Lower leg skin (tissue), 4 donors: Measurements from ENCODE around the gene CCN5. TPM values are rescaled to one million over a fixed set of nuclear protein-coding genes. Genes with fewer than 3 reads are reported as not detected.

Experiments
- DNase-seq, 2 donors: peaks; one replicate each; pipeline ENCODE4 v3.0.0-alpha.2; 2019; ENCODE audit warnings: low spot score in 2 of 2
- H3K4me3 ChIP-seq: fragments of 200-600 bp; sonication (generic); 2 replicates; pipeline ENCODE4 v1.5.1; 2017; ENCODE audit warnings: mild to moderate bottlenecking, low read depth; ENCODE audit not compliant: poor library complexity, severe bottlenecking
- POLR2A ChIP-seq, 2 donors: fragments of 450-650 bp; IDR thresholded peaks; one replicate each; pipeline ENCODE4 v1.6.1; 2016 to 2017; ENCODE audit warnings: antibody characterized with exemption in 2 of 2, mild to moderate bottlenecking in 1 of 2, moderate library complexity in 1 of 2
- WGBS, 2 donors: methylation state at CpG; one replicate each; pipeline ENCODE4 v1.1.5; 2018; 5-methylcytosine and 5-hydroxymethylcytosine counted together
- intact Hi-C: fragments of 100-400 bp; cut with DNase I; formaldehyde crosslinking; loops from one replicate; pipeline ENCODE4 v1.15.0; 2023; ENCODE audit warnings: low total_unique reads
- total RNA-seq, 4 donors: library from RNA; depleted of rRNA; stranded (reverse); fragments of >200 nt; gene quantifications; one replicate each; pipeline ENCODE4 v1.1.0, GENCODE V29; 2016
- TF ChIP-seq, protein P1 (sequence below), 3 donors: fragments of 450-650 bp; IDR thresholded peaks; one replicate each; pipeline ENCODE4 v1.5.1; 2016; ENCODE audit warnings: antibody characterized with exemption in 3 of 3, mild to moderate bottlenecking in 3 of 3, moderate library complexity in 2 of 3

Gene CCN5
- total RNA-seq, 4 donors from 2014 or later, result 50.8 to 481 (median 81.3) TPM

DNA sequence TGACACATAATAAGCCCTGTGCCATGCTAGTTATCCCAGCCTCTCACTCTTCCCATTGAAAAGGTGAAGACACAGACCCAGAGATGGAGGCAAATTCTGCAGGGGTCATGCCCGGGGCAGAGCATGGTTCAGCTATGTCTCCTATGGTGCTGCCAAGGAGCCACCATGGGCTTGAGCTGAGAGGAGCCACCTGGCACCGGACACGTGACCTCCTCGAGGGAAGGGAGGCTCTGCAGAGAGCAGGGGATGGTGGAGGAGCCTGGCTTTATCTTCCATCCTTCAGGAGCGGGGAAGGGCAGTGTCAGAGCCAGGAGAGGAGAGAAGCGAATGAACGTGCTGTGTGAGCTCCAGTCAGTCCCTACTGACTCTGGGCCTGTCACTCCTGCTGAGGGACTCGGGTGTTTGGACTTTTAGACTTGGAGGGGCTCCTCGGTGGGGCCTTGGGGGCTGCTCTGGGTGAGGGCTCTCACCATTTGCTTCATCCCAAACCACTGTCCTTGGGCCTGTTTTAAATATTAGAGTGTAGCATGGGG, 11.1 kb upstream of the CCN5 start:
- no peak for DNase-seq
- no peak for TF ChIP-seq POLR2A (IDR thresholded peaks at IDR 0.05)
- TF ChIP-seq, protein P1, sequence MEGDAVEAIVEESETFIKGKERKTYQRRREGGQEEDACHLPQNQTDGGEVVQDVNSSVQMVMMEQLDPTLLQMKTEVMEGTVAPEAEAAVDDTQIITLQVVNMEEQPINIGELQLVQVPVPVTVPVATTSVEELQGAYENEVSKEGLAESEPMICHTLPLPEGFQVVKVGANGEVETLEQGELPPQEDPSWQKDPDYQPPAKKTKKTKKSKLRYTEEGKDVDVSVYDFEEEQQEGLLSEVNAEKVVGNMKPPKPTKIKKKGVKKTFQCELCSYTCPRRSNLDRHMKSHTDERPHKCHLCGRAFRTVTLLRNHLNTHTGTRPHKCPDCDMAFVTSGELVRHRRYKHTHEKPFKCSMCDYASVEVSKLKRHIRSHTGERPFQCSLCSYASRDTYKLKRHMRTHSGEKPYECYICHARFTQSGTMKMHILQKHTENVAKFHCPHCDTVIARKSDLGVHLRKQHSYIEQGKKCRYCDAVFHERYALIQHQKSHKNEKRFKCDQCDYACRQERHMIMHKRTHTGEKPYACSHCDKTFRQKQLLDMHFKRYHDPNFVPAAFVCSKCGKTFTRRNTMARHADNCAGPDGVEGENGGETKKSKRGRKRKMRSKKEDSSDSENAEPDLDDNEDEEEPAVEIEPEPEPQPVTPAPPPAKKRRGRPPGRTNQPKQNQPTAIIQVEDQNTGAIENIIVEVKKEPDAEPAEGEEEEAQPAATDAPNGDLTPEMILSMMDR (IDR thresholded peaks at IDR 0.05), result no peak
- H3K4me3 ChIP-seq, result no peak overlapping the region
- intact Hi-C loops, result no loop called here
- 87 to 91% methylated on average over 9 of the region's 9 CpGs for WGBS, 2 donors

DNA sequence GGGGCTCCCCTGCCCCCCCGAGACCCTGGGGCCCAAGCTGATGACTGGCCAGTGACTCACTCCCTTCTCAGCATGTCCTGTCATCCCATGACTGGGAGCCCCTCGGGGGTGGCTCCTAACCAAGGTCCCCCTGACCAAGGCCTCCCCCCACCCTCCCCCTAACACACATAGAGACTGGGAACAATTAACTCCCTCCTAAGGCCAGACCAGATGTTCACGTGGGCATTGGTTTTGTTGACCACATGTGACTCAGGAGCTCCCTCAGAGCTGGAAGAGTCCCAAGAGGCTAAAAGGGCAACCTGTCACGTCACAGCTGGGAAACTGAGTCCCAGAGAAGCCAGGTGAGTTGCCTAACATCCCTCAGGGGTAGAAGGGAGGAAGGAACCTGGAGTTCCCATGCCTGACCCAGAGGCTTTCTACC, 10.6 kb upstream of the CCN5 start:
- intact Hi-C loops, result no loop called here
- H3K4me3 ChIP-seq, result no peak overlapping the region
- no peak for DNase-seq
- TF ChIP-seq, protein P1 (IDR thresholded peaks at IDR 0.05), result no peak
- 47 to 53% methylated on average over 4 of the region's 4 CpGs for WGBS, 2 donors

DNA sequence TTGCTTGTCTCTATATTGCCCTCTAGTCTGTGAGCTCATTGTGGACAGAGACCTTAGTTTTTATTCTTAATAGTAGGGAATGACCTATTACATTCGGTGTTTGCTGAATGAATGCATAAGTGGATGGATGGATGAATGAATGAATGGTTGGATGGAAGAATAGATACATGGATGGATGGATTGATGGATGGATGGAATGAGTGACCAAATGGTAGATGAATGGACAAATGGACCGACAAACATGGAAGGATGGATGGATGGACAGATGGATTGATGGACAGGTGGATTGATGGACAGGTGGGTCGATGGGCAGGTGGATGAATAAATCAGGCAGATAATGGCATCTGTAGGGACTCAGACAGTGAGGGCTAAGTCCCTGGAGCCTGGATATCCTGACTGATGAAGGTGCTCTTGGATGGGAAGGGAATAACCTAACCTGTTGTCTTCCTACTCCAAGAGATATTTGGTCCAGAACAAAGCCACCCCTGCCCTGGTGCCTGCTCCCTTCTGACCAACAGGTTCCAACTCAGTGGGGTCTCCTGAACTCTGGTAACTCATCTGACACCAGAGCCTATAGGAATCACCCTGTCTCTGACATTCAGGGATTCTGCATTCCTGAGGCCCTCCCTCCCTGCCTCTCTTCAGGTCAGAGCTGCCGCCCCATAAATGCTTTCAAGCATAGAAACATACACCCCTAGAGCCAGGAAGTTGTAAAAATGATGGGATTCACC, 9.6 kb upstream of the CCN5 start:
- TF ChIP-seq, protein P1 (IDR thresholded peaks at IDR 0.05), result no peak
- TF ChIP-seq POLR2A (IDR thresholded peaks at IDR 0.05), result no peak
- no peak overlapping the region for H3K4me3 ChIP-seq
- DNase-seq, result no peak
- 83 to 90% methylated on average over 4 of the region's 4 CpGs for WGBS, 2 donors
- intact Hi-C loops, result no loop called here

DNA sequence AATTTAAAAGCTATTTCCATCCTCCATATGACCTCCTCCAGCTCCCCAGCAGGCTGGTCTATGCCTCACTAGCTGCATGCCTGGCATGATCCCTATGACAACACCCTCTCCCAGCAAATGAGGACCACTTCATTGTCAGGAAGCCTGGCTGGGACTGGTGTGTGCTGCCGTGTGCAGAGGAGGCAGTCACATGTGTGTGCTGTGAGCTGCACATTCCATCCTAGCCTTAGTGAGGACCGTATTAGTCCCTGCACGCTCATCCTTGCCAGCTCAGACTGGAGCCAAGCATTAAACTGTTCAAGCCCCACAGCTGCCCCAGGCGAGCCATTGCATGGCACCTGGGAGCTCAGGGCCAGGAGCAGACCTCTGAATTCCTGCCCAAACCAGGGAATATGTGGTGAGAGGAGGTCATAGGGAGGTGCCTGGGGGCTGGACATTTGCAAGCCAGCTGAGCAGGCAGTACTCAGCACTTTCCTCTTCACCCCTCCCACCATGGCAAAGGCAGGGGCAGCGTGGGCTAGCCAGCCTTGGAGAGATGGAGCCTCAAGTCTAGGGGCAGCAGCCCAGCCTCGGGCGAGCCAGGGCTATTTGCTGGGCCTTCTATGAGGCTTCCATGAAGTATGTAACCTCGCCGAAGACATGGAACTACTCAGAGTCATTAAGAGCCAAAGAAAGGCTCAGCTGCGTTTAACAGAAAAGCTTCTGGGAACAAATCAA, 8.7 kb upstream of the CCN5 start:
- 43 to 47% methylated on average over 9 of the region's 10 CpGs for WGBS, 2 donors
- TF ChIP-seq, protein P1 (IDR thresholded peaks at IDR 0.05), result no peak
- TF ChIP-seq POLR2A (IDR thresholded peaks at IDR 0.05), result no peak
- peak; percentile 51 to 91 for DNase-seq
- no peak overlapping the region for H3K4me3 ChIP-seq
- intact Hi-C loops, result no loop called here

DNA sequence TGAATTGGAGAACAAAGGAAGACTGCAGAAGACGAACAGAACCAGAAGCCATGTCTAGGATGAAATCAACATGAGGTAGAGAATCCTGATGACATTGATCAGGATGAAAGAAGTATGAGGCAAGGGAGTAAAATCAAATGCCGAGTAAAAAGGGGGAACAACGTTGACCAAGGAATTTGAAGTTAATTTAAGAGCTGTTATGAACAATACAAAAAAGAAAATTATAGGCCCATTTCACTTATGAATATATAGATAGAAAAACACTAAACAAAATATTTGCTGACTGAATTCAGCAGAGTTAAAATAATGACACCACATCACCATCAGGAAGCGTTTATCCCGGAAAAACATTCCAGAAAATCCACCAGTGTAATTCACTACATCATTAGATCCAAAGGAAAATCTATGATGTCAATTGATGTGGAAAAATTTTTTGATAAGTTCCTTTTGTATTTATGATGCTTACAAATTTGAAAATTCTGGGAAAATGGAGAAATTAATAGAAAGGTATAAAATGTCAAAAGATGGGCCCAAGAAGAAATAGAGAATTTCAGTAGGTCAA, 8.1 kb upstream of the CCN5 start:
- intact Hi-C loops, result no loop called here
- no peak for DNase-seq
- H3K4me3 ChIP-seq, result no peak overlapping the region
- 67% methylated on average over 5 of the region's 5 CpGs for WGBS, 2 donors
- TF ChIP-seq, protein P1 (IDR thresholded peaks at IDR 0.05), result no peak
- no peak for TF ChIP-seq POLR2A (IDR thresholded peaks at IDR 0.05)
